Nephron progenitor cell (in vitro differentiated cells): ENCODE measurements around the gene C9orf78.
A peak's percentile ranks its signal among the peaks of the same experiment; 100 is the strongest.

Source experiments
- DNase-seq: peaks from one replicate; pipeline ENCODE4 v3.0.0; 2021
- H3K27ac Mint-ChIP-seq: 2 replicates; pipeline ENCODE4 v1.8.0; 2021; ENCODE audit warnings: mild to moderate bottlenecking, moderate library complexity, mixed read lengths
- H3K27me3 Mint-ChIP-seq: 2 replicates; pipeline ENCODE4 v1.8.0; 2021; ENCODE audit warnings: mild to moderate bottlenecking, low read depth, mixed read lengths; ENCODE audit not compliant: poor library complexity
- H3K36me3 Mint-ChIP-seq: 2 replicates; pipeline ENCODE4 v1.8.0; 2021; ENCODE audit warnings: low read depth, mixed read lengths
- H3K4me1 Mint-ChIP-seq: 2 replicates; pipeline ENCODE4 v1.8.0; 2021; ENCODE audit warnings: mixed read lengths
- H3K4me3 Mint-ChIP-seq: 2 replicates; pipeline ENCODE4 v1.8.0; 2021; ENCODE audit warnings: mild to moderate bottlenecking, moderate library complexity, mixed read lengths
- H3K9me3 Mint-ChIP-seq: 2 replicates; pipeline ENCODE4 v1.8.0; 2021; ENCODE audit warnings: mild to moderate bottlenecking, moderate library complexity, mixed read lengths
- TF ChIP-seq, protein P1 (sequence below): fragments of 200-600 bp; sonication (generic); IDR thresholded peaks from 2 replicates; pipeline ENCODE4 v1.5.0; 2021; ENCODE audit warnings: antibody characterized with exemption

C9orf78 gene

GRCh38 chr9:129822898-129823541, 12.1 kb downstream of the C9orf78 start:
- H3K9me3 Mint-ChIP-seq, result no peaks in the 10 kb centered on the region
- H3K4me1 Mint-ChIP-seq, result peaks cover 12% of the 10 kb centered on the region
- peak overlapping the region; percentile 45 for H3K27ac Mint-ChIP-seq
- peaks cover 28% of the 10 kb centered on the region for H3K36me3 Mint-ChIP-seq
- TF ChIP-seq, protein P1, sequence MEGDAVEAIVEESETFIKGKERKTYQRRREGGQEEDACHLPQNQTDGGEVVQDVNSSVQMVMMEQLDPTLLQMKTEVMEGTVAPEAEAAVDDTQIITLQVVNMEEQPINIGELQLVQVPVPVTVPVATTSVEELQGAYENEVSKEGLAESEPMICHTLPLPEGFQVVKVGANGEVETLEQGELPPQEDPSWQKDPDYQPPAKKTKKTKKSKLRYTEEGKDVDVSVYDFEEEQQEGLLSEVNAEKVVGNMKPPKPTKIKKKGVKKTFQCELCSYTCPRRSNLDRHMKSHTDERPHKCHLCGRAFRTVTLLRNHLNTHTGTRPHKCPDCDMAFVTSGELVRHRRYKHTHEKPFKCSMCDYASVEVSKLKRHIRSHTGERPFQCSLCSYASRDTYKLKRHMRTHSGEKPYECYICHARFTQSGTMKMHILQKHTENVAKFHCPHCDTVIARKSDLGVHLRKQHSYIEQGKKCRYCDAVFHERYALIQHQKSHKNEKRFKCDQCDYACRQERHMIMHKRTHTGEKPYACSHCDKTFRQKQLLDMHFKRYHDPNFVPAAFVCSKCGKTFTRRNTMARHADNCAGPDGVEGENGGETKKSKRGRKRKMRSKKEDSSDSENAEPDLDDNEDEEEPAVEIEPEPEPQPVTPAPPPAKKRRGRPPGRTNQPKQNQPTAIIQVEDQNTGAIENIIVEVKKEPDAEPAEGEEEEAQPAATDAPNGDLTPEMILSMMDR, result no peak
- DNase-seq, result peak; percentile 37
- no peaks in the 10 kb centered on the region for H3K27me3 Mint-ChIP-seq
- H3K4me3 Mint-ChIP-seq, result peak overlapping the region; percentile 87

DNA sequence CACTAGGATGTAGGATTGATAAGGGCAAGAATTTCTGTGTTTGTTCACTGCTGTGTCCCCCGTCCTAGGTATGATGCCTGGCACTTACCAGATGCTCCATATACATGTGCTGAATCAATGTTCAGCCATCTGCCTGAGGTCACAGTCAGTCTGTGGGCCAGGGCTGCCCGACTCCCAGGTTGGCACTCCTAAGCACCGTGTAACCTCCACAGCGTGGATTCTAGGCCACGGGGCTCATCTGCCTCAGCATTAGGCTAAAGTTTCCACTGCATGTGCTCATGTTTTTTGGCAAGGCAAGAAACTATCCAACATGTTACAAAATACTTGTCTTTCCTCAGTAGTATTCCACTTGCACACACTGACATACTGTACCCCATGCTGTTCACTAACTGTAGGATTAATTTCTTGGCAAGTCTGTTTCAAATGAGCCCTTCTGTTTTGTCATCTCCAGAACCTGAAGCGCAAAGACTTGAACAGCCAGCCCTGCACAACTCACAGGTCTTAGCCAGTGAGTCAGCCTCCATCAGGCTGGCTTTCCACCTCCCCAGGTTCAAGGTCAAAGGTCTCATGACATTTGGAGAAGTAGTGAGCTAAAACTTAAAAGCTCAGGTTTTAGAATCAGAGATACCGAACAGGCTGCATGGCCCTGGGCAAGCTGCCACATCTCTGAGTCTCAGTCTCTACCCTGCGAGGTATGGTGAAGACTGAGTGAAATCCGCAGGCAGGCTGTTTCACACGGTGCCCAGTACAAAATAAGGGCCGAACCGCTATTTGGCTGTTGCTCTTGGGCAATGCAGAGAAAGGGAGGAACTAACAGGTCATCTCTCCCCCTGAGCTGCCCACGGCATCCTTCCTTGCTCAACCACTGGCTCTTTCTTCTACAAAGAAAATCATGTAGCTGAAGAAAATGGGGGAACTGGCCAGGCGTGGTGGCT, 18.3 kb downstream of the C9orf78 start:
- no peak for DNase-seq
- TF ChIP-seq, protein P1, result no peak
- Mint-ChIP-seq H3K27me3 (peaks cover 3% of the 10 kb centered on the region), H3K4me3 (no peak overlapping the region), H3K9me3 (no peaks in the 10 kb centered on the region), H3K36me3 (peaks cover 43% of the 10 kb centered on the region), H3K4me1 (no peaks in the 10 kb centered on the region), H3K27ac (no peak overlapping the region)

DNA sequence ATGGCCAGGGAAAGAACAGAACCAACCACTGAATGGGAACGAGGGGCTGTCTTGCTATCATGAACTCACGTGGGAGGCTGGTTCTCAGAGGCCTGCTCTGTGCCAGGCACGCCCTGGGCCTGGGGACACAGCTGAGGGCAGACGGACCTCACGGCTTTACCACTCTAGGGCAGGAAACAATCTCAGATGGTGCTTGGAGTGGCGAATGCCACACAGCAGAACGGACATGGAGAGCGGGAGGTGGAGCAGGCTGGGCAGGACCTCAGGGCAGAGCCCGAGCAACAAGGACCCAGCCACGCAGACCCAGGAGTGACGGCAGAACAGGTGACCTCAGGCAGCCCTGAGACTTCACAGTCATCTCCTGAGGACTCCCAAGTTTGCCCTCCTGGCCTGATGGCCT, 19.8 kb downstream of the C9orf78 start:
- DNase-seq, result no peak
- Mint-ChIP-seq H3K4me3 (no peak overlapping the region), H3K36me3 (peaks cover 53% of the 10 kb centered on the region), H3K27ac (peak overlapping the region; percentile 64), H3K9me3 (no peaks in the 10 kb centered on the region), H3K4me1 (no peaks in the 10 kb centered on the region), H3K27me3 (peaks cover 3% of the 10 kb centered on the region)
- TF ChIP-seq, protein P1, result no peak

- DNase-seq, result no peak
- Mint-ChIP-seq H3K27me3 (peaks cover 3% of the 10 kb centered on the region), H3K27ac (peak overlapping the region; percentile 64), H3K4me3 (no peak overlapping the region), H3K4me1 (no peaks in the 10 kb centered on the region), H3K9me3 (no peaks in the 10 kb centered on the region), H3K36me3 (peaks cover 55% of the 10 kb centered on the region)
- TF ChIP-seq, protein P1, result no peak
These were observed 20.4 kb downstream of the C9orf78 start for GRCh38 chr9:129814432-129815223.

GRCh38 chr9:129813661-129814060, 21.4 kb downstream of the C9orf78 start:
- H3K27ac Mint-ChIP-seq, result no peak overlapping the region
- DNase-seq, result no peak
- peaks cover 57% of the 10 kb centered on the region for H3K36me3 Mint-ChIP-seq
- TF ChIP-seq, protein P1, result no peak
- H3K9me3 Mint-ChIP-seq, result no peaks in the 10 kb centered on the region
- H3K4me1 Mint-ChIP-seq, result no peaks in the 10 kb centered on the region
- H3K27me3 Mint-ChIP-seq, result peaks cover 3% of the 10 kb centered on the region
- H3K4me3 Mint-ChIP-seq, result no peak overlapping the region
